Osteoblast (primary cell): ENCODE data around the gene UST. TPM values are rescaled to one million over a fixed set of nuclear protein-coding genes. Genes with fewer than 3 reads are reported as not detected.
A peak's percentile ranks its signal among the peaks of the same experiment; 100 is the strongest.
"Not testable (repeated sequence)": the region's sequence is repeated elsewhere in the genome, so short reads cannot be mapped to it uniquely, and the experiment has no call there.

Experiments used
- DNase-seq: peaks from one replicate; pipeline ENCODE4 v3.0.0; 2011; ENCODE audit warnings: low spot score, mixed read lengths; ENCODE audit not compliant: insufficient read length; ENCODE audit errors: missing footprints
- H2AFZ ChIP-seq: 2 replicates; pipeline ENCODE4 v1.6.0; 2011; ENCODE audit warnings: mild to moderate bottlenecking, low read length
- H3K27ac ChIP-seq: 2 replicates; pipeline ENCODE4 v1.5.1; 2011; ENCODE audit warnings: mild to moderate bottlenecking, low read depth, low read length, moderate library complexity
- H3K27me3 ChIP-seq: 2 replicates; pipeline ENCODE4 v1.6.0; 2012; ENCODE audit warnings: mild to moderate bottlenecking, control low read depth, inconsistent platforms, low read length, moderate library complexity; ENCODE audit not compliant: insufficient read depth
- H3K36me3 ChIP-seq: 2 replicates; pipeline ENCODE4 v1.5.1; 2011; ENCODE audit warnings: mild to moderate bottlenecking, low read length, control low read depth, moderate library complexity; ENCODE audit not compliant: insufficient read depth
- H3K4me1 ChIP-seq: 2 replicates; pipeline ENCODE4 v1.5.1; 2011; ENCODE audit warnings: mild to moderate bottlenecking, low read length, control low read depth, moderate library complexity; ENCODE audit not compliant: insufficient read depth
- H3K4me2 ChIP-seq: 2 replicates; pipeline ENCODE4 v1.6.0; 2011; ENCODE audit warnings: mild to moderate bottlenecking, low read length; ENCODE audit not compliant: insufficient read depth
- H3K4me3 ChIP-seq: fragments of 200-600 bp; sonication (generic); 3 replicates; pipeline ENCODE4 v1.5.1; 2012; ENCODE audit warnings: mild to moderate bottlenecking, low read length, inconsistent platforms; ENCODE audit not compliant: insufficient read depth
- H3K79me2 ChIP-seq: 2 replicates; pipeline ENCODE4 v1.6.0; 2012; ENCODE audit warnings: mild to moderate bottlenecking, low read length, control low read depth, inconsistent platforms; ENCODE audit not compliant: insufficient read depth
- H3K9me3 ChIP-seq: 2 replicates; pipeline ENCODE4 v1.5.1; 2011; ENCODE audit warnings: low read depth, low read length, control low read depth
- H4K20me1 ChIP-seq: 2 replicates; pipeline ENCODE4 v1.6.0; 2012; ENCODE audit warnings: mild to moderate bottlenecking, low read length, control low read depth; ENCODE audit not compliant: insufficient read depth
- CTCF ChIP-seq: IDR thresholded peaks from 2 replicates; pipeline ENCODE4 v1.5.1; 2011; ENCODE audit warnings: mild to moderate bottlenecking, low read depth, low read length, moderate library complexity; ENCODE audit errors: extremely low read depth
- total RNA-seq: library from RNA; depleted of rRNA; stranded (reverse); fragments of >200 nt; gene quantifications from 2 replicates; pipeline ENCODE4 v1.2.3, GENCODE V29; 2012

UST gene
- total RNA-seq, 1 donor: 18.1 TPM

DNA sequence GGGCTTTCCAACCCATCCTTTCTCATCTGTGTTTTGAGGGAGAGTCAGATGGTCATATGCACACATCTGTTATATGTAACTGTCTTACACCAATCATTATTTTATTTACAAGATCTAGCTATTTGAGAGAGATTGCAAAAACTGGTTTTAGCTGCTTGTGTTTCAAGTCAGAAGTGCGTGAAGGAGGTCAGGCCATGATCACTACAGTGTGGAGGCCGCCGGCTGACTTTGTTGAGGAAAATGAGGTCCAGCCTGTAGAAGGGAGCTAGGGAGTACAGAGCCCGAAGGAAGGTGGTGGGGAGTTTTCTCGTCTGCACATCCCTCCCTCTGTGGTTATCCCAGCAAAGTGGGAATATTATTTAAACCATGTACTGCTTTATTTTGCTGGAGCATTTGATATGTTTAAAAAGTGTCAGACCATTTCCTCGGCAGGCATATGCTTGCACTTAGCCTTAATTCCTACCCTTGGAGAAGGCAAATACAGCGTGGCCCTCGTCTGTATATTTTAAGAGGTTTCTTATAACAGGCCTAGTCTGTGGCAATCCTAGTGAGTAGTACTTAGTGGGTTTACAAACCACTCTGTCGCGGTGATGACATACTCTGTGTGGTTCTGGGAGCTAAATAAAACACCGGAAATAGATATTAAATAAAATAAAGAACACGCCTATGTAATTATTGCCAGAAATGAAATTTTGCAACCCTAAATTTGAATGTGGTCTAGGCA, 95.6 kb downstream of the UST start:
- peak overlapping the region; percentile 10 for H2AFZ ChIP-seq
- no peaks in the 10 kb centered on the region for H3K27me3 ChIP-seq
- H3K4me2 ChIP-seq: no peak overlapping the region
- no peak overlapping the region for H3K27ac ChIP-seq
- peaks cover 6% of the 10 kb centered on the region for H3K4me1 ChIP-seq
- no peak for TF ChIP-seq CTCF
- DNase-seq: no peak
- no peak overlapping the region for H3K4me3 ChIP-seq
- H4K20me1 ChIP-seq: peaks cover 14% of the 10 kb centered on the region
- peaks cover 5% of the 10 kb centered on the region for H3K79me2 ChIP-seq
- no peaks in the 10 kb centered on the region for H3K36me3 ChIP-seq
- H3K9me3 ChIP-seq: no peaks in the 10 kb centered on the region

DNA sequence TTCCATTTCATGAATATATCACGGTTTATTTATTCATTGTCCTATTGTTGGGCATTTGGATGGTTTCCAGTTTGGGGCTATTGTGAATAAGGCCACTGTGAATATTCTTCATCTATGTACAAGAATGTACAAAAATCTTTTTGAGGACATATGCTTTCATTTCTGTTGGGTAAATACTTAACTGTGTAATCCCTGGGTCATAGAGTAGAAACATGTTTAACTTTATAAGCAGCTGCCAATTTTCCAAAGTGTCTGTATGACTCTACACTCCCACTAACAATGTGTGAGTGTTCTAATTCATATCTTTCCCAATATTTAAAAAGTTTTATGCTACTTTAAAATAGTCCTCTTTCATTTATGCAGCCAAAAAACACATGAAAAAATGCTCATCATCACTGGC, 98.6 kb downstream of the UST start:
- H3K4me2 ChIP-seq: no peak overlapping the region
- H3K27me3 ChIP-seq: no peaks in the 10 kb centered on the region
- H3K4me3 ChIP-seq: no peak overlapping the region
- no peak overlapping the region for H2AFZ ChIP-seq
- peaks cover 6% of the 10 kb centered on the region for H3K4me1 ChIP-seq
- TF ChIP-seq CTCF: no peak
- H4K20me1 ChIP-seq: peaks cover 11% of the 10 kb centered on the region
- no peak for DNase-seq
- H3K27ac ChIP-seq: no peak overlapping the region
- peaks cover 5% of the 10 kb centered on the region for H3K79me2 ChIP-seq
- no peaks in the 10 kb centered on the region for H3K9me3 ChIP-seq
- H3K36me3 ChIP-seq: no peaks in the 10 kb centered on the region

DNA sequence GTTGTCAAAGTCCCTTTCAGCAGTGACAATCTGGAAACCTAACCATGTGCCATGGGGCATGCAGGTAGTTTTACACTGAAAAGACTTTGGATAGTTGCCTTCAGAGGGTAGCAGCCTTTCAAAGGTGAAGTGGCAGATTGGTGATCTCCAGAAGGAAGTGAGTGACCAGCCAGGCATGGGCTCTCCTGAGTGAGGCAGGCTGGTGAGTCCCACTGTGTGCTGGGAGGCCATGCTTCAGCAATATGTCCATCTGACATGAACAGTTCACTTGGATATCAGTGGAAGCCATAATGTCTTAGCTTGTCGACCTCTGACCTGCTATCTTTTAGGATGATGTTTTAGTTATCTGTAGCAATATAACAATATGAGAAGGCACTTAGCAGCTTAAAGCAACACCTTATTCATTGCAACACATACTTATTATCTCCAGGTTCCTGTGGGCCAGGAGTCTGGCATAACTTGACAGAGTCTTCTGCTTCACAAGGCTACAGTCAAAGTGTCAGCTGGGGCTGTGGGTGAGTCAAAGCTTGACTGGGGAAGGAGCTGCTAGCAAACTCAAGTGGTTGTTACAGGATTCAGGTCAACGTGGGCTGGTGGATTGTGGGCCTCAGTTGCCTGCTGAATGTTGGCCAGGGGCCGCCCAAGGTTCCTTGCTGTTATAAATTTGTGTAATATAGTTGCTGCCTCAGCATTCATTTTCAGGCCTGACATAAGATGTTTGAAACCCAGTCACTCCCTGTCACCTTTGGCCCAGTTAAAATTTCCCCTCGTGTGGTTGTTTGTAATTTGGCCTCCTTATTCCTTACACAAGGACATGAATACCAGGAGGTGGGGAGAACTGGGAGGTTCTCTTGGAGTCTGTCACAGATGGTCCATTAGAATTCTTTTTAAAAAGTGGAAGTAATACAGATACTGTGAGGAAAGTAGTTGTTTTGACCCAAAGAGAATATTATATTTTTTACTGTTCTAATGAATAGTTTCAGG, 100.2 kb downstream of the UST start:
- Histone ChIP-seq H3K4me1 (peaks cover 6% of the 10 kb centered on the region), H4K20me1 (peaks cover 14% of the 10 kb centered on the region), H3K36me3 (no peaks in the 10 kb centered on the region), H2AFZ (no peak overlapping the region), H3K27ac (no peak overlapping the region), H3K27me3 (no peaks in the 10 kb centered on the region), H3K4me2 (no peak overlapping the region), H3K9me3 (no peaks in the 10 kb centered on the region), H3K79me2 (peaks cover 5% of the 10 kb centered on the region), H3K4me3 (no peak overlapping the region)
- no peak for TF ChIP-seq CTCF
- DNase-seq: no peak

DNA sequence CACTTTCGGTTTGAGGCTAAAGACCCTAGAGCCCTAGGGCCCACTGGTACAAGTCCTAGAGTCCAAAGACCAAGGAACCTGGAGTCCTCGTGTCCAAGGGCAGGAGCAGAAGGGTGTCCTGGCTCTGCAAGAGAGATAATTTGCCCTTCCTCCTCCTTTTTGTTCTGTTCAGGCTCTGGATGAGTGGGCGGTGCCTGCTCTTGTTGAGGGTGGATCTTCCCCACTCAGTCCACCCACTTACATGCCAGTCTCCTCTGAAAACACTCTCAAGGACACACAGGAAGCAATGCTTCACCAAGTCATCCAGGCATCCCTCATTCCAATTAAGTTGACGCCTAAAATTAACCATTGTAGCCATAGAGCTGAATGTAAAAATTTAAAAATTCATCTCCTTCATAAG, 102.1 kb downstream of the UST start:
- H4K20me1 ChIP-seq: peaks cover 12% of the 10 kb centered on the region
- TF ChIP-seq CTCF: no peak
- no peak overlapping the region for H3K4me3 ChIP-seq
- H3K27ac ChIP-seq: no peak overlapping the region
- no peaks in the 10 kb centered on the region for H3K27me3 ChIP-seq
- no peaks in the 10 kb centered on the region for H3K9me3 ChIP-seq
- H3K79me2 ChIP-seq: peaks cover 5% of the 10 kb centered on the region
- H3K4me2 ChIP-seq: no peak overlapping the region
- no peaks in the 10 kb centered on the region for H3K36me3 ChIP-seq
- peaks cover 6% of the 10 kb centered on the region for H3K4me1 ChIP-seq
- no peak for DNase-seq
- H2AFZ ChIP-seq: no peak overlapping the region

DNA sequence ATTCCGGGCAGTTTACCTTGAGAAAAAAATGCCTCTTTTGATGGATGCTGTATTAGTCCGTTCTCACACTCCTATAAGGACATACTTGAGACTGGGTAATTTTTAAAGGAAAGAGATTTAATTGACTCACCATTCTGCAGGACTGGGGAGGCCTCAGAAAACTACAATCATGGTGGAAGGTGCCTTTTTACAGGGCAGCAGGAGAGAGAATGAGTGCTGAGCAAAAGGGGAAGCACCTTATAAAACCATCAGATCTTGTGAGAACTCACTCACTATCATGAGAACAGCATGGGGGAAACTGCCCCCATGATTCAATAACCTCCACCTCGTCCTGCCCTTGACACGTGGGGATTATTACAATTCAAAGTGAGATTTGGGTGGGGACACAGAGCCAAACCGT, 102.6 kb downstream of the UST start:
- not testable (repeated sequence) for H4K20me1 ChIP-seq, H3K36me3 ChIP-seq, H3K27me3 ChIP-seq, H3K79me2 ChIP-seq, H3K27ac ChIP-seq, DNase-seq, H3K9me3 ChIP-seq, H3K4me1 ChIP-seq, H3K4me3 ChIP-seq, H2AFZ ChIP-seq, H3K4me2 ChIP-seq
